Activated naive CD8-positive, alpha-beta T cell treated with anti-CD3 and anti-CD28 coated beads, Interleukin-2, amount 50 U/mL, for 24 hours (primary cell): ENCODE data around the gene FRAS1.
"Not testable (repeated sequence)": the region's sequence is repeated elsewhere in the genome, so short reads cannot be mapped to it uniquely, and the experiment has no call there.

Experiments used
- ATAC-seq: fragments of 150-1000 bp; cut with Tn5 transposase; one replicate; pipeline ENCODE4 v1.10.0; 2021
- DNase-seq: peaks from one replicate; pipeline ENCODE4 v3.0.0; 2021
- H3K27ac Mint-ChIP-seq: one replicate; pipeline ENCODE4 v1.8.0; 2021; ENCODE audit warnings: mild to moderate bottlenecking, mixed read lengths
- H3K27me3 Mint-ChIP-seq: one replicate; pipeline ENCODE4 v1.8.0; 2021; ENCODE audit warnings: mixed read lengths
- H3K36me3 Mint-ChIP-seq: one replicate; pipeline ENCODE4 v1.8.0; 2021; ENCODE audit warnings: low read depth, mixed read lengths
- H3K4me1 Mint-ChIP-seq: one replicate; pipeline ENCODE4 v1.8.0; 2021; ENCODE audit warnings: mixed read lengths
- H3K4me3 Mint-ChIP-seq: one replicate; pipeline ENCODE4 v1.8.0; 2021; ENCODE audit warnings: mild to moderate bottlenecking, moderate library complexity, mixed read lengths
- H3K9me3 Mint-ChIP-seq: one replicate; pipeline ENCODE4 v1.8.0; 2021; ENCODE audit warnings: mixed read lengths

FRAS1 gene

DNA sequence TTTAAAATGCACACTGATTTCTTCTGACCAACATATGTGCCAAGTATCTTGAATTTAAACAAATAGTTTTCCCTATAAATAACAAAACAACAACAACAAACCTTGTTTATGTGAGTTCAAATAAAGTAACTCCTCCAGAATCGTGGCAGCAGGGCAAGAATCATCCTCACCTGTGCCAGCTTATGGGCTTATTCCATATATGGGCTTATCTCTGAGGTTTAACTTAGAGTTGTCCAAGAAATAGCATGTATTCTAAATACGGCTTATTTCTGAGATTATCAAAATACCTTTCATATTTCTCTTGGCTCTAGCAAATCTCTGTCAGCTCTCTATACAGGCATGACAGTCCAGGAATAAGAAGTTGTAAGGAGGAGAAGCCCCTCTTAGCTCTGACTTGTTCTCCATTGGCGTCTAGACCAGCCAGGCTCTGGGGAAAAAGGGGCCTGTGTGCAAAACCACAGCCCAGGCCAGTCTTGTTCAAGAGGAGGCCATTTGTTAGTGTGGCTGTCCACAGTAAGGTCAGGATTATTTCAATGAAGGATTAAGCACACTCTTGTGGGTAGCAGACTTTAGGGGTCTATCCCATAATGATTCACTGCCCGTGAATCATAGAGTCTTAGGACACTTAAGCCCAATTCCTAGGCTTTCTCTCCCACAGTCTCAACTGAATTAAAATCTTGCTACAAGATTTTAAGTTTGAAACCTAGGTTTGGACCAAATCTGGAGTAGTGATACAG is 63.2 kb downstream of the FRAS1 start:
- Mint-ChIP-seq H3K36me3 (no peaks in the 10 kb centered on the region), H3K27ac (no peak overlapping the region), H3K4me1 (no peaks in the 10 kb centered on the region), H3K9me3 (no peaks in the 10 kb centered on the region), H3K27me3 (peaks cover 5% of the 10 kb centered on the region), H3K4me3 (no peak overlapping the region)
- ATAC-seq (no peak), DNase-seq (no peak)

DNA sequence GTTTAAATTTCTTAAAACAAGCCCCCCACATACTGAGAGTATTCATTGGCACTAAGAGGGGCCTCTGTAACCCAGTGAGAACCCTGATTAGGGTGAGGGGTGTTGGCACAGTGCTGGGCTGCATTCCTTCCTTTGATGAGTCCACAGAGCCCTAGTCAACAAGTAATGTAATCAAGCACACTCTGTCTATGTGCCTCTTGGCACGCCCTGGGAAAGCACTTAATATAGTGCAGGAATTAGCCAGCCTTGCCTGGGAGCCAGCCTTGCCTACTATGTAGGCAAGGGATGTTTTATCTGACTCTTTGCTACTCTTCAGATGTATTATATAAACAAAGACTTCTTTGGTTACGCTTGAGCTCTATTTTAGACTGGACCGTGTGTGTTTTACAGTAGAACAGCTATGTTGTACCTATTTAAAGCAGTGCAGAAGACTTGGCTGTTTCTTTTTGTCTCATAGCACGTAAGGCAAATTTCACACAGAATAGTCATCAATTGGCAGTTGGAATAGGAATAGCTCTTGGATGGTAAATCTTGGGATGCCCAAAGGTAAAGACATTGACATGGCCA is 64.3 kb downstream of the FRAS1 start:
- no peak for DNase-seq
- Mint-ChIP-seq H3K4me3 (no peak overlapping the region), H3K4me1 (no peaks in the 10 kb centered on the region), H3K9me3 (no peaks in the 10 kb centered on the region), H3K27me3 (peaks cover 6% of the 10 kb centered on the region), H3K36me3 (no peaks in the 10 kb centered on the region), H3K27ac (no peak overlapping the region)
- ATAC-seq: no peak

DNA sequence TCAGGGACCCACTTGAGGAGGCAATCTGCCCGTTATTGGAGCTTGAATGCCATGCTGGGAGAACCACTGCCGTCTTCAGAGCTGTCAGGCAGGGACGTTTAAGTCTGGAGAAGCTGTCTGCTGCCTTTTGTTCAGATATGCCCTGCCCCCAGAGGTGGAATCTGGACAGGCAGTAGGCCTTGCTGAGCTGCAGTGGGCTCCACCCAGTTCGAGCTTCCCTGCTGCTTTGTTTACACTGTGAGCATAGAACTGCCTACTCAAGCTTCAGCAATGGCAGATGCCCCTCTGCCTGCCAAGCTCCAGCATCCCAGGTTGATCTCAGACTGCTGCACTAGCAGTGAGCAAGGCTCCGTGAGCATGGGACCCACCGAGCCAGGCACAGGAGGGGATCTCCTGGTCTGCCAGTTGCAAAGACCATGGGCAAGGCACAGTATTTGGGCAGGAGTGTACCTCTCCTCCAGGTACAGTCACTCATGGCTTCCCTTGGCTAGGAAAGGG is 68.8 kb downstream of the FRAS1 start:
- H3K36me3 Mint-ChIP-seq, H3K27ac Mint-ChIP-seq, H3K4me1 Mint-ChIP-seq, DNase-seq, H3K4me3 Mint-ChIP-seq, ATAC-seq, H3K9me3 Mint-ChIP-seq: not testable (repeated sequence)
- H3K27me3 Mint-ChIP-seq: peaks cover 14% of the 10 kb centered on the region

GRCh38 chr4:78129383-78130108 is 72.4 kb downstream of the FRAS1 start:
- DNase-seq: no peak
- Mint-ChIP-seq H3K27ac (no peak overlapping the region), H3K9me3 (peaks cover 9% of the 10 kb centered on the region), H3K36me3 (no peaks in the 10 kb centered on the region), H3K4me3 (no peak overlapping the region), H3K27me3 (peaks cover 18% of the 10 kb centered on the region), H3K4me1 (no peaks in the 10 kb centered on the region)
- ATAC-seq: no peak

DNA sequence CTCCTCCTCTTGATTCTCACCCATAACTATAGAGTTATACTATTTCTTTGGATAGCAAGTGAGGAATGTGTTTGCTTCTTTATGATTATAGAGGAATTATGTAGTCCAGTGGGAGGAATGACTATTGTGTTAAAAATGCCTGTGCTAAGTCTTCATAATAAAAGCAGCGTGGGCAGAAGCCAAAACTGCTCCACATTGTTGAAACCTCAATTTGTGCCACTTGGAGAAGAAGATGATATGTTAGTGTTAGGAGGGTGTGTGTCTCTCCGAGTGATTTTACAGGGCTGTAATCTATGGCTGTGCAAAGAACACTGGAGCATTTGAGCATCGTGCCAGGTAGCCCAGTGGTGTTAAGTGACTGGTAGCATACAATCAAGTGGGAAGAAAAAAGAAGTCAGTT is 74.3 kb downstream of the FRAS1 start:
- Mint-ChIP-seq H3K4me3 (no peak overlapping the region), H3K27ac (no peak overlapping the region), H3K9me3 (peaks cover 9% of the 10 kb centered on the region), H3K36me3 (no peaks in the 10 kb centered on the region), H3K4me1 (no peaks in the 10 kb centered on the region), H3K27me3 (peaks cover 15% of the 10 kb centered on the region)
- ATAC-seq (no peak), DNase-seq (no peak)

DNA sequence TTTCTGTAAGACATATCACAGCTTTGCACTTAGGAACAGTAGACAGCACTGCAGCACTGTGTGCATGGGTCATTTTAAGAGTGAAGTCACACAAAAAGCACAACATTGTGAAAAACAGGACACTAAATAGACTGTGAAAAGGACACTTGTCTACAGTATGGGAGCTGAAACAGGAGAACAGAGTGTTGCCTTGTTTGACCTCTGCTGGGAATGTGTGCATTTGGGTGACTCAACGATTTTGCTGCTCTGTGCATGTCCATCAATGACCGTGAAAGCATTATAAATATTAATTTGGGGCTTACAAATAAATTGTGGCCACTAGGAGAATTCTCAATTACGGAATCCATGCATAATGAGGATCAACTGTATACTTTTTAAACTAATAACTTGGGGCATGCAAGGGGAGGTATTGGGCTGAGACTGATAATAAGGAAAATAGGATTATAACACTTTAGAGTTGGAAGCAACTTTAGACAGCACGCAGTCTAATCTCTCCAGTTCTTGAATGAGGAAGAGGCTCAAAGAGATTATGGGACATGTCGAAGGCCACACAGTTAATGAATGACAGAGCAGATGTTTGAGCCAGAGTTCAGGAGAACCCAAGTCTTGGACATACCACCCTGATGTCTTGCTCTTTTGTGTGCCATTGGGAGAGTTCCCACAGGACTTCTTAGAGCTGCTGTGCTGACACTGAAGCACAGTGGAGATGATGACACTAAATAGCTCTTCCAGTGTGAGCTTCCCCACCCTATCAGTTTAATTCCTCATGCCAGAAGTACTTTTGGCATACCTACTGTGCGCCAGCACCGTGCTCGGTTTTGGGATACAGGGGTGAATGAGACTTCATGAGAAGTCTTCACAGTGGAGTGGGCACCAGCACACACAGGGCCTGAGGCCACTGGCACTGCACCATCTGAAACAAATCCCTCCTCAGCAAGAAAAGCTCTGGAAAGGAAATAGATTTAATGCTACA is 79.3 kb downstream of the FRAS1 start:
- H3K27me3 Mint-ChIP-seq: peaks cover 3% of the 10 kb centered on the region
- no peaks in the 10 kb centered on the region for H3K36me3 Mint-ChIP-seq
- no peaks in the 10 kb centered on the region for H3K9me3 Mint-ChIP-seq
- H3K4me3 Mint-ChIP-seq: no peak overlapping the region
- no peaks in the 10 kb centered on the region for H3K4me1 Mint-ChIP-seq
- ATAC-seq: no peak
- DNase-seq: no peak
- H3K27ac Mint-ChIP-seq: no peak overlapping the region

- Mint-ChIP-seq H3K27ac (no peak overlapping the region), H3K27me3 (peaks cover 1% of the 10 kb centered on the region), H3K36me3 (no peaks in the 10 kb centered on the region), H3K4me3 (no peak overlapping the region), H3K4me1 (no peaks in the 10 kb centered on the region), H3K9me3 (peaks cover 4% of the 10 kb centered on the region)
- ATAC-seq (no peak), DNase-seq (no peak)
These were observed 80.4 kb downstream of the FRAS1 start for GRCh38 chr4:78137532-78137931.

GRCh38 chr4:78138252-78138651 is 81.1 kb downstream of the FRAS1 start:
- peaks cover 6% of the 10 kb centered on the region for H3K9me3 Mint-ChIP-seq
- DNase-seq (no peak), ATAC-seq (no peak)

GRCh38 chr4:78143634-78144033 is 86.5 kb downstream of the FRAS1 start:
- peaks cover 6% of the 10 kb centered on the region for H3K9me3 Mint-ChIP-seq
- no peak overlapping the region for H3K4me3 Mint-ChIP-seq
- H3K36me3 Mint-ChIP-seq: no peaks in the 10 kb centered on the region
- ATAC-seq (no peak), DNase-seq (no peak)
- H3K27me3 Mint-ChIP-seq: no peaks in the 10 kb centered on the region
- H3K4me1 Mint-ChIP-seq: no peaks in the 10 kb centered on the region
- H3K27ac Mint-ChIP-seq: no peak overlapping the region

More at GRCh38 chr4:78138252-78138651, 81.1 kb downstream of the FRAS1 start:
- H3K27me3 Mint-ChIP-seq: no peaks in the 10 kb centered on the region
- no peaks in the 10 kb centered on the region for H3K4me1 Mint-ChIP-seq
- H3K4me3 Mint-ChIP-seq: no peak overlapping the region
- no peaks in the 10 kb centered on the region for H3K36me3 Mint-ChIP-seq
- no peak overlapping the region for H3K27ac Mint-ChIP-seq

DNA sequence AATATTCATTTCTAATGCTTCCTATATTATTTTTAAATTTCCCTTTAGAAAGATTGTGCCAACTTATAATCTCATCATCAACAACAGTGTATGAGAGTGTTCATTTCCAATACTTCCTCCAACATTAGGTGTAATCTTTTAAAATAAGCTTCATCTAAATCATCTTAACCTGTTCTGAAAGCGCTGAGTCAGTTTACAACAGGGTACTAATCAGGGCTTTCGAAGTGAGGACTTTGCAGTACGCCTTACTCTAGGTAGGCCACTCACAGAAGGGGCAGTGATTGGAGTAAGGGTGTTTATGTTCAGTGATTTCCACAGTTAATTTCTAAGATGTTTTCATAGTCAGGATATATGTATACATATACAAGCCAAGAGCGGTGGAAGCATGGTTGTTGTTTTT is 87.9 kb downstream of the FRAS1 start:
- DNase-seq (no peak), ATAC-seq (no peak)
- H3K27me3 Mint-ChIP-seq: no peaks in the 10 kb centered on the region
- H3K9me3 Mint-ChIP-seq: peaks cover 6% of the 10 kb centered on the region
- H3K4me3 Mint-ChIP-seq: no peak overlapping the region
- no peaks in the 10 kb centered on the region for H3K4me1 Mint-ChIP-seq
- H3K27ac Mint-ChIP-seq: no peak overlapping the region
- H3K36me3 Mint-ChIP-seq: no peaks in the 10 kb centered on the region

GRCh38 chr4:78145622-78146021 is 88.5 kb downstream of the FRAS1 start:
- Mint-ChIP-seq H3K4me1 (no peaks in the 10 kb centered on the region), H3K36me3 (no peaks in the 10 kb centered on the region), H3K27ac (no peak overlapping the region), H3K4me3 (no peak overlapping the region), H3K27me3 (no peaks in the 10 kb centered on the region), H3K9me3 (peaks cover 6% of the 10 kb centered on the region)
- no peak for ATAC-seq
- DNase-seq: no peak

DNA sequence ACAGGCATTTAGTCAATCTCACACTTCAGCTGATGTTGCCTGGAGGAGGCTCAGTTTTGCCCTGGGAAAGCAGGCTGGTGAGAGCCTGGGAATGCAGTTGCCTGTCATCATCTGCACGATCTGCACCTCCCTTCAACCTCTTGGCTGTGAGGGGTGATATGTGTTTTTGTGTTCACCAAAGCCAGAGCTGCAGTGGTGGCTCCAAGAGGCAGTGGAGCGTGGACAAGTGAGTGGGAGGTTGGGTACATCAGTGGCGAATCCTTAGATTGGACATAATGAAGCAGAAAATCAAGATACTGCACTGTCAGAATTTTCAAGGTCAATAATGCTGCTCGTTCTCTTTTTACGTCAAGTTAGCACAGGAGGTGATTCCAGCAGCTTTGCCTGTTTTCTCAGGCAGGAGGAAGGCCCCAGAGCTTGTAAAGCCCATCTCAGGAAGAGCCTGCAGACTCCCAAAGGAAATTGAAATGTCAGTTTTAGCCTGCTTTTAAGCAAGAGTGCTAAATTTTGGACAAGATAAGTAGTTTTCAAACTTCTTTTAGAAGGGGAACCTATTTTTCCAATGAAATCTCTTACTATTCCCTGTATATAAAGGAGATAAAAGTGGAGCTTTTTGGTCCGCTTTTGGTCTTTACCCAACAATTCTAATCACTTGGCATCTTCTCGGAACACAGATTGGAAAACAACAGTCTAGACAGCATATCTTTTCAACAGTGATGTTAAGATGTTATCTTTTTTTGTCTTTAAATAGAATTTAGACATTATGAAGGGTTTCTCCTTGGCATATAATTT is 92.8 kb downstream of the FRAS1 start:
- Mint-ChIP-seq H3K4me1 (no peaks in the 10 kb centered on the region), H3K27ac (no peak overlapping the region), H3K36me3 (no peaks in the 10 kb centered on the region), H3K9me3 (no peaks in the 10 kb centered on the region), H3K4me3 (no peak overlapping the region), H3K27me3 (peaks cover 2% of the 10 kb centered on the region)
- ATAC-seq: no peak
- DNase-seq: no peak

GRCh38 chr4:78150543-78150864 is 93.4 kb downstream of the FRAS1 start:
- Mint-ChIP-seq H3K36me3 (no peaks in the 10 kb centered on the region), H3K27ac (no peak overlapping the region), H3K27me3 (peaks cover 2% of the 10 kb centered on the region), H3K4me3 (no peak overlapping the region), H3K9me3 (no peaks in the 10 kb centered on the region), H3K4me1 (no peaks in the 10 kb centered on the region)
- ATAC-seq (no peak), DNase-seq (no peak)

DNA sequence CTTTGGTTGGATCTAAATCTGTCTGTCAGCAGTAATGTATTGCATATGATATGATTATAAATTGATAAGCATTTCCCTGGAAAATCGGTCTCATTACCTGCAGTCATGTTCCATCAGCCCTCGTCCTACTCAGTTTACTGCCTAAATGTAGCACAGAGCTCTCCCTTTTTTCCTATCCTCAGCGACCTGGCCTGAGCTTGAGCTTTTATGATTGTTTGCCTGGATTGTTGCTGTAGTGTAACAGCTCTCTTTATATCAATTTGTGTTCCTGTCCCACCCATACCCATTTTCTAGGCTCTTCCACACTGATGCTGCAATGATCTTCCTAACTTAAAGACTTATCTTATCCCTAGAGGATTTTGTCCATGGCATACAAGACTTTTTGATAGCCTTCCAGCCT is 95.7 kb downstream of the FRAS1 start:
- no peak overlapping the region for H3K27ac Mint-ChIP-seq

More for the DNA sequence above, 95.7 kb downstream of the FRAS1 start:
- H3K4me1 Mint-ChIP-seq: no peaks in the 10 kb centered on the region
- DNase-seq: no peak
- H3K4me3 Mint-ChIP-seq: no peak overlapping the region
- H3K27me3 Mint-ChIP-seq: peaks cover 5% of the 10 kb centered on the region
- H3K36me3 Mint-ChIP-seq: no peaks in the 10 kb centered on the region
- no peaks in the 10 kb centered on the region for H3K9me3 Mint-ChIP-seq
- ATAC-seq: no peak
